H1 (cell line): ENCODE results near the gene DSG2. TPM values are rescaled to one million over a fixed set of nuclear protein-coding genes. Genes with fewer than 3 reads are reported as not detected.

ENCODE experiments used
- CTCF ChIA-PET: fragments of 300-600 bp; sonication (Branson Sonifier 250); formaldehyde crosslinking; loops from one replicate; lab custom pipeline; 2021; ENCODE audit not compliant: partially characterized antibody; lab: Charles Lee
- POLR2A ChIA-PET: fragments of 300-600 bp; sonication (Branson Sonifier 250); formaldehyde crosslinking; loops from one replicate; lab custom pipeline; 2021; ENCODE audit warnings: inconsistent platforms; ENCODE audit not compliant: partially characterized antibody; lab: Charles Lee
- DNase-seq, 2 experiments: peaks; one replicate each; pipeline versions ENCODE4 v3.0.0 to v3.0.0-alpha.2; 2010 to 2022; ENCODE audit warnings: low spot score in 2 of 2, low read depth in 1 of 2, mixed read lengths in 1 of 2
- FAIRE-seq: peaks from 2 replicates; lab custom pipeline; 2011; peaks lifted over from hg19 to GRCh38; lab: Jason Lieb, UNC
- H2AFZ ChIP-seq: 2 replicates; pipeline ENCODE4 v1.8.1; 2012; ENCODE audit warnings: low read length, inconsistent platforms
- H2AK5ac ChIP-seq: 2 replicates; pipeline ENCODE4 v1.6.1; 2013; ENCODE audit warnings: low read depth, low read length
- H2BK120ac ChIP-seq: replicated peaks from 2 replicates; pipeline ENCODE3; 2013; ENCODE audit warnings: low read depth, low read length, inconsistent platforms
- H2BK12ac ChIP-seq: 2 replicates; pipeline ENCODE4 v1.6.1; 2013; ENCODE audit warnings: low read depth, low read length
- H2BK15ac ChIP-seq: 2 replicates; pipeline ENCODE4 v1.6.1; 2013; ENCODE audit warnings: low read length
- H2BK20ac ChIP-seq: 2 replicates; pipeline ENCODE4 v1.6.1; 2013; ENCODE audit warnings: low read length
- H2BK5ac ChIP-seq: 2 replicates; pipeline ENCODE4 v1.6.1; 2013; ENCODE audit warnings: low read depth, low read length
- H3K14ac ChIP-seq: 2 replicates; pipeline ENCODE4 v1.6.1; 2013; ENCODE audit warnings: inconsistent platforms; ENCODE audit not compliant: insufficient read length
- H3K18ac ChIP-seq: 2 replicates; pipeline ENCODE4 v1.6.1; 2013; ENCODE audit warnings: low read length; ENCODE audit errors: extremely low read depth
- H3K23ac ChIP-seq: 2 replicates; pipeline ENCODE4 v1.6.1; 2013; ENCODE audit warnings: inconsistent platforms; ENCODE audit not compliant: insufficient read length
- H3K23me2 ChIP-seq: 2 replicates; pipeline ENCODE4 v1.6.1; 2013; ENCODE audit warnings: low read depth, low read length
- H3K27ac ChIP-seq: 2 replicates; pipeline ENCODE4 v1.6.1; 2011; ENCODE audit warnings: low read depth, low read length, inconsistent platforms
- H3K27me3 ChIP-seq, 4 experiments: replicated peaks in 1 of 4; 1 replicate in 1 of 4; 2 replicates in 3 of 4; pipeline versions ENCODE4 v1.6.1 to v1.8.1; 2011 to 2013; ENCODE audit warnings: low read length in 3 of 4, mild to moderate bottlenecking in 3 of 4, inconsistent platforms in 2 of 4, mixed read lengths in 2 of 4, moderate library complexity in 1 of 4; ENCODE audit not compliant: control insufficient read depth in 3 of 4, insufficient read depth in 3 of 4; ENCODE audit errors: extremely low read depth in 1 of 4
- H3K36me3 ChIP-seq, 4 experiments: 2 replicates each; pipeline versions ENCODE4 v1.6.1 to v1.8.1; 2011 to 2013; ENCODE audit warnings: mild to moderate bottlenecking in 4 of 4, low read length in 3 of 4, moderate library complexity in 2 of 4, control low read depth in 1 of 4, inconsistent platforms in 1 of 4; ENCODE audit not compliant: insufficient read depth in 4 of 4, control insufficient read depth in 2 of 4
- H3K4ac ChIP-seq: replicated peaks from 2 replicates; pipeline ENCODE3; 2013; ENCODE audit warnings: low read length, low read depth, mixed read lengths, inconsistent platforms; ENCODE audit not compliant: insufficient read length
- H3K4me1 ChIP-seq, 4 experiments: replicated peaks in 1 of 4; 1 replicate in 1 of 4; 2 replicates in 3 of 4; pipeline versions ENCODE4 v1.6.1 to v1.8.1; 2011 to 2013; ENCODE audit warnings: low read length in 3 of 4, inconsistent platforms in 2 of 4, mixed read lengths in 1 of 4; ENCODE audit not compliant: insufficient read depth in 4 of 4, control insufficient read depth in 3 of 4
- H3K4me2 ChIP-seq, 2 experiments: 2 replicates each; pipeline versions ENCODE4 v1.6.1 to v1.8.1; 2011 to 2013; ENCODE audit warnings: low read depth in 2 of 2, low read length in 2 of 2, control low read depth in 1 of 2, inconsistent platforms in 1 of 2, mild to moderate bottlenecking in 1 of 2; ENCODE audit not compliant: insufficient read depth in 1 of 2
- H3K4me3 ChIP-seq, 4 experiments: fragments of 200-600, 300-600 bp in 1 of 4; sonication (generic), shearing (Covaris generic), sonication (Bioruptor Twin) in 1 of 4; 2 replicates each; pipeline versions ENCODE4 v1.5.1 to v1.8.1; 2011 to 2016; ENCODE audit warnings: low read length in 4 of 4, low read depth in 3 of 4, control low read depth in 2 of 4, inconsistent platforms in 2 of 4, mild to moderate bottlenecking in 2 of 4, mixed read lengths in 1 of 4, moderate library complexity in 1 of 4; ENCODE audit not compliant: insufficient read depth in 2 of 4; ENCODE audit errors: extremely low read depth in 1 of 4
- H3K56ac ChIP-seq: replicated peaks from 2 replicates; pipeline ENCODE3; 2013; ENCODE audit warnings: low read depth, mild to moderate bottlenecking, mixed read lengths, low read length, inconsistent platforms; ENCODE audit not compliant: insufficient read length
- H3K79me1 ChIP-seq: 2 replicates; pipeline ENCODE4 v1.6.1; 2013; ENCODE audit warnings: low read depth, low read length, control low read depth
- H3K79me2 ChIP-seq, 2 experiments: 2 replicates each; pipeline versions ENCODE4 v1.6.1 to v1.8.1; 2012 to 2013; ENCODE audit warnings: low read length in 2 of 2, mild to moderate bottlenecking in 2 of 2, inconsistent platforms in 1 of 2; ENCODE audit not compliant: insufficient read depth in 2 of 2, control insufficient read depth in 1 of 2
- H3K9ac ChIP-seq, 4 experiments: replicated peaks in 1 of 4; 1 replicate in 1 of 4; 2 replicates in 3 of 4; pipeline versions ENCODE4 v1.6.1 to v1.8.1; 2011 to 2013; ENCODE audit warnings: low read depth in 3 of 4, low read length in 3 of 4, control low read depth in 2 of 4, mild to moderate bottlenecking in 2 of 4, moderate library complexity in 2 of 4, inconsistent platforms in 1 of 4; ENCODE audit errors: extremely low read depth in 1 of 4
- H3K9me3 ChIP-seq, 2 experiments: 2 replicates each; pipeline versions ENCODE4 v1.6.1 to v1.8.1; 2012 to 2013; ENCODE audit warnings: mild to moderate bottlenecking in 2 of 2, moderate library complexity in 2 of 2, control low read depth in 1 of 2, inconsistent platforms in 1 of 2, low read depth in 1 of 2, low read length in 1 of 2, mixed read lengths in 1 of 2; ENCODE audit not compliant: insufficient read depth in 2 of 2
- H4K20me1 ChIP-seq, 2 experiments: replicated peaks in 1 of 2; 2 replicates each; pipeline versions ENCODE3 to v1.8.1; 2011 to 2013; ENCODE audit warnings: inconsistent platforms in 2 of 2, low read length in 2 of 2, mild to moderate bottlenecking in 1 of 2; ENCODE audit not compliant: insufficient read depth in 2 of 2, control insufficient read depth in 1 of 2
- H4K5ac ChIP-seq: 2 replicates; pipeline ENCODE4 v1.6.1; 2013; ENCODE audit warnings: low read length, low read depth, mixed read lengths, inconsistent platforms; ENCODE audit not compliant: insufficient read length
- H4K8ac ChIP-seq: 2 replicates; pipeline ENCODE4 v1.8.0; 2013; ENCODE audit warnings: mild to moderate bottlenecking, moderate library complexity, low read length, inconsistent platforms; ENCODE audit not compliant: insufficient read depth; ENCODE audit errors: extremely low read depth
- H4K91ac ChIP-seq: replicated peaks from 2 replicates; pipeline ENCODE3; 2013; ENCODE audit warnings: low read length, mixed read lengths, inconsistent platforms; ENCODE audit not compliant: insufficient read length
- BRCA1 ChIP-seq: IDR thresholded peaks from 2 replicates; pipeline ENCODE4 v1.6.1; 2012; ENCODE audit warnings: low read depth, low read length, improper control_type of control experiment
- EZH2 ChIP-seq: fragments of 200-600 bp; sonication (generic); IDR thresholded peaks from 2 replicates; pipeline ENCODE4 v1.7.1; 2012; ENCODE audit warnings: low read depth, mild to moderate bottlenecking, moderate library complexity, low read length, inconsistent platforms; ENCODE audit not compliant: severe bottlenecking
- GABPA ChIP-seq: IDR thresholded peaks from 2 replicates; pipeline ENCODE4 v1.6.1; 2011; ENCODE audit warnings: mild to moderate bottlenecking, low read length, moderate library complexity, borderline replicate concordance; ENCODE audit not compliant: insufficient read depth
- RBBP5 ChIP-seq: IDR thresholded peaks from 2 replicates; pipeline ENCODE4 v1.7.1; 2012; ENCODE audit warnings: low read depth, mild to moderate bottlenecking, inconsistent platforms, low read length, moderate library complexity, borderline replicate concordance
- TEAD4 ChIP-seq: IDR thresholded peaks from 2 replicates; pipeline ENCODE4 v1.6.1; 2012; ENCODE audit warnings: low read depth, low read length, inconsistent platforms, mixed read lengths
- whole genome bisulfite sequencing, 2 experiments: shearing (Covaris generic) in 1 of 2; methylation state at CpG; one replicate each; pipeline versions ENCODE4 v1.1.6 to v1.1.7; 2013 to 2015; ENCODE audit warnings: low lambda C conversion rate in 2 of 2, mixed read lengths in 2 of 2, inconsistent platforms in 1 of 2, low coverage in 1 of 2, missing lambda C conversion rate in 1 of 2; ENCODE audit not compliant: insufficient replicate concordance in 2 of 2, insufficient coverage in 1 of 2, insufficient read length in 1 of 2; ENCODE audit errors: extremely low coverage in 1 of 2, missing lambda C conversion rate in 1 of 2; 5-methylcytosine and 5-hydroxymethylcytosine counted together
- polyA plus RNA-seq, 7 experiments: library from polyadenylated mRNA; depleted of rRNA in 3 of 7; stranded (reverse) in 5 of 7; unstranded in 2 of 7; fragments of >200 nt in 5 of 7; fragments of 200-250 nt in 2 of 7; gene quantifications; 1 replicate in 5 of 7; 2 replicates in 1 of 7; 4 replicates in 1 of 7; pipeline versions ENCODE4 v1.2.1 to v1.2.3, GENCODE V29; 2011 to 2013; ENCODE audit warnings: missing spikeins in 2 of 7, mixed read lengths in 2 of 7
- total RNA-seq: library from RNA; stranded (reverse); fragmentation: NEBNext Ultra II Directional; extraction: Animal tissue kit (Norgen Biotek cat#: 25700); gene quantifications from 2 replicates; pipeline ENCODE4 v1.2.1, GENCODE V29; 2021

DSG2 gene
- total and polyA plus RNA-seq, 2 of the 8 experiments (the other 6 are each of a cell fraction or from before 2014, with no cell fraction given), result 60.1 to 144 TPM

DNA sequence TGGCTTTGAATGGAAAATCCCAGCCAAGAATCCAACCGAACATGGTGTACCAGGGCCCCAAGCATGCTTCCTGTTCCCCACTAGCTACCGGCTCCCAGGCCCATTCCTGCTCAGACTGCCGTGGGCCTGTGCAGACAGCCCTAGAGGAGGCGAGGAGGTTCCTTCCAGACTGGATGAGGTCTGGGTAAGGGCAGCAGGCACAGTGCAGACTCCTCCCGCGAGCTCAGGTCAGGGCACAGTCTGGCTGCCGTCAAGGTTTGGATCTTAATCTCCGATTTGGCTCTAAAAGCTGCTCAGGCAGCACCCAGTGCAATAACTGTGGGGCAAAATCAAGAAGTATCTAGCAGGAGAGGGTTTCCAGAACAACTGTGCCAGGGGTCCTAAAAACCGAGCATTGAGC, 74.4 kb downstream of the DSG2 start:
- POLR2A ChIA-PET, result no interaction called here
- Histone ChIP-seq H3K27ac (no peak overlapping the region), H3K4me2 (no peak overlapping the region), H2BK5ac (no peak overlapping the region), H2BK12ac (no peak overlapping the region), H3K23ac (no peak overlapping the region), H3K9me3 (no peaks in the 10 kb centered on the region), H3K79me2 (no peaks in the 10 kb centered on the region), H2BK120ac (no peak overlapping the region), H4K5ac (no peak overlapping the region), H4K91ac (no peak overlapping the region), H4K20me1 (no peaks in the 10 kb centered on the region), H3K18ac (no peak overlapping the region), H3K27me3 (no peaks in the 10 kb centered on the region), H3K4ac (no peak overlapping the region), H3K56ac (no peak overlapping the region), H3K4me3 (no peak overlapping the region), H3K23me2 (no peaks in the 10 kb centered on the region), H4K8ac (no peak overlapping the region), H3K14ac (no peak overlapping the region), H2BK20ac (no peak overlapping the region), H3K4me1 (no peaks in the 10 kb centered on the region), H2AFZ (no peak overlapping the region), H3K9ac (no peak overlapping the region), H2BK15ac (no peak overlapping the region), H3K79me1 (no peaks in the 10 kb centered on the region), H3K36me3 (no peaks in the 10 kb centered on the region), H2AK5ac (no peak overlapping the region)
- WGBS, 2 experiments, result 87% methylated on average over 9 of the region's 9 CpGs; no CpG with 5 or more reads in 1 of the 2 experiments
- no peak for DNase-seq
- FAIRE-seq, result no peak
- CTCF ChIA-PET, result interaction anchor here (0.5 to 2.7 kb wide), 5 partner anchors 9 to 150 kb away, joined by 3 to 11 read pairs (median 6); no protein-coding TSS in a partner anchor
- no peak for TF ChIP-seq TEAD4
- TF ChIP-seq RBBP5, result no peak
- TF ChIP-seq BRCA1, result no peak
- TF ChIP-seq EZH2, result no peak
- no peak for TF ChIP-seq GABPA
